ENCODE measurements around the gene NOS1AP.
A peak's percentile ranks its signal among the peaks of the same experiment; 100 is the strongest.
"Not testable (repeated sequence)": the region's sequence is repeated elsewhere in the genome, so short reads cannot be mapped to it uniquely, and the experiment has no call there.

The NOS1AP gene

DNA sequence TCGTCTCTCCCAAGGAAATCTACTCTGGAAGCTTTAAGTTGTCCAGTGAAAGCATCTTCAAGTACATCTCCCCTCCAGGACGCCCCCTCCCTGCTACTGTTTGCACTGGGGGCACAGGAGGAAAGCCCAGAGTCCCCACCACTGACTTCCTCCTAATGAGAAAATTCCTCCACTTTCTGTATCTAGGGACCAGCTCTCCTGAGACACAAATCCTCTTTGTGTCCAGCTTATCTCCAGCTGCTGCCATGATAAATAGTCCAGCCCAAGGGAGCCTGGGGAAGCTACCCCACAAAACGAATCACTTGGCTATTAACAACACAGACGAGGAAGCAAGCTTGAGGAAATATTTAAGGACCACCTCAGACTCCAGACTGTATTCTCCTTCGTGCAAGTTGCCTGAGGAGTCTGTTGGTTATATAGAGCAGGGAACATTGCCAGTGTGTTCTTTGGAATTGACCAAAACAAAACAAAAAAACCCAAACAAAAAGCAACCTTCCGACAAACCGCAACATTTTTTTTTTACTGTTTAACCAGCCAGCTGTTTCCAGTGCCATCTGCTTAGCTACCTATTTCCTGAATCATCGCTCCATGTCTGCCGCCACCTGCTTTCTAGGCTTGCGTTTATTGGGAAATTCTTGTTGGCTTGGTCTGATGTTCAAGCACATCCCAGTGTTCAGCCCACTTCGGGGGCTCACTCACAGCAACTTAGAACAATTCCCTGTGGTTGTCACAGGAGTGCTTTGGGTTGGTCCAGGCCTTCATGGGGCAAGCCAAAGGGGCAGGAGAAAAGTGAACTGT lies 319.7 kb downstream of the NOS1AP start:
- no peak for DNase-seq

DNA sequence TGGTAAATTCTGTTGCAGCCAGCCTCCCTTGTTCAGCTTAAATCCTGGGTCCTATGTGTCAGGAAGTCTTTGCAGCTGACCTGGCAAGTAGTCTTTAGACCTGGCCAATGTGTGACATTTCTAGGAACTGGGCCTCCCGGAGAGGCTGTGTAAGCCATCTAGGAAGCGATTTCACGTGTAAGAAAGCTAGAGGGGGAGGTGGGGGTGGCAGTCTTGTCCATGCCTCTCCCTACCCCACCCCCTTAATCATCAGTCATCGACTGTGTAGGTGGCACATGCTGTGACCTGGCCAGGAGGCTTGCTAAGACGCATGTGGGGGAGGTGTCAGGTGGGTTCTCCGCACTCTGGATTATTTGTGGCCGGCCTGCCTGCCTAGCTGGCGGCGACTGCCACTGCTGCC lies 320.5 kb downstream of the NOS1AP start:
- no peak for DNase-seq

DNA sequence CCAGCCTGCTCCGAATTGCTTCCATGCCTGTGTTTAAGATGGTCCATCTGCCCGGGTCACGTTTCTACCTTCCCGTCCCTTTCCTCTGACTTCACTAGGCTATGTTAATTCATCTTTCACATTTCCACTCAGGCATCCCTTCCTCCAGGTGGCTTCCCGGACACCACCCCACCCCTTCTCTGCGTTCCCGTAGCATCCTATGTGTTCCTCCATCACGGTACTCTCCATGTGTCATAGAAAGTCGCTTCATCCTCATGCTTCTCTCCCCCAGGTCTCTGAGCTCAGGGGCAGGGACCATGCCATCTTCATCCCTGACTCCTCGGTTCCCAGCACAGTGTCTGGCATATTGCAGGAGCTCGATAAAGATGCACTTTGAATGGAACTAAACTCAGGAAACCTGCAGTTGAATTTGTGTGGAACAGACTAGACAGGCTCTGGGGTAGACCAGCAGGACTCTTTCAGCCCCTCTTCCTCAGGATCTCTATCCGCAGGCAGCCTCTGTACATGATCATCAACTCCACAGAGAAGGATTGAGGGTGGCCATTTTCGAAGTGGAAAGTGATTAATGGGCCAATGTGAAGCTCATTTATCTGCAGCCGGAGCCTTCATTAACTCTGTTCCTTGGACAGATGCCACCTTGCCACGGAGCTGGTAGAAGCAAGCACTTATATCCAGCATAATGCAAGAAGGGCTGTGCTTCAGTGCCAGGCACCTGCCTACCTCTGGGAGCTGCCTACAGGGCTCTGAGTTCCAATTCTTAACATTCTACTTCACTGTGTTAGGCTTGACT lies 321.1 kb downstream of the NOS1AP start:
- no peak for DNase-seq

DNA sequence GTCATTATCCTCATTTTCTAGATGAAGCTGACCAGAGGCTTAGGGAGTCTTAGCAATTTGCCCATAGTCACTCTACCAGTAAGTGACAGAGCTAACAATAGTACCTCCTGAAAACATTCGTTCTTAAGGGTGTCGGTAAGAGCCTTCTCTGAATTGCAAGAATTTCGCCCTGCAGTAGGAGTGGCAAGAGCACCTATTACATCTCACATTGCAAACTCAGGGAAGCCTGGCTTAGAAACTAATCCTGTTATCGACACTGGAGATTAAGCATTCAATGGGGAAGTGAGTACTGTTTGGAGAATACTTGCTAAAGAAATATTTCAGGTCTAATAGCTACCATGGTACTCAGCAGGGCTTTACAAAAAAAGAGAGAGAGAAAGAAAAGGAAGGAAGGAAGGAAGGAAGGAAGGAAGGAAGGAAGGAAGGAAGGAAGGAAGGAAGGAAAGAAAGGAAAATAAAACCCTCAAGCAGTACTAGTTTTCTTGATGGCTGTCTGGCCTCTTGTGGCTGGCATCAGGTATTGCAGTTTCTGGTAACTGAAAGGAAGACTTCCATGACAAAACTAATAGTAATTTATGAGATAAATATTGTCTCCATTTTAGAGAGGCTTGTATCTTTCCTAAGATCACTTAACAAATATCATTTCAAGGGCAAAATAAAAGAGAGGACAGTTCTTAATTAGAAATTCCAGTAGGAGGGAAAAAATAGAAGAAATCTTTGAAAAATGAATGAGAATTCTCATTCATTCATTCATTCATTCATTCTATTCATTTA lies 322.5 kb downstream of the NOS1AP start:
- peak; percentile 24 for DNase-seq

DNA sequence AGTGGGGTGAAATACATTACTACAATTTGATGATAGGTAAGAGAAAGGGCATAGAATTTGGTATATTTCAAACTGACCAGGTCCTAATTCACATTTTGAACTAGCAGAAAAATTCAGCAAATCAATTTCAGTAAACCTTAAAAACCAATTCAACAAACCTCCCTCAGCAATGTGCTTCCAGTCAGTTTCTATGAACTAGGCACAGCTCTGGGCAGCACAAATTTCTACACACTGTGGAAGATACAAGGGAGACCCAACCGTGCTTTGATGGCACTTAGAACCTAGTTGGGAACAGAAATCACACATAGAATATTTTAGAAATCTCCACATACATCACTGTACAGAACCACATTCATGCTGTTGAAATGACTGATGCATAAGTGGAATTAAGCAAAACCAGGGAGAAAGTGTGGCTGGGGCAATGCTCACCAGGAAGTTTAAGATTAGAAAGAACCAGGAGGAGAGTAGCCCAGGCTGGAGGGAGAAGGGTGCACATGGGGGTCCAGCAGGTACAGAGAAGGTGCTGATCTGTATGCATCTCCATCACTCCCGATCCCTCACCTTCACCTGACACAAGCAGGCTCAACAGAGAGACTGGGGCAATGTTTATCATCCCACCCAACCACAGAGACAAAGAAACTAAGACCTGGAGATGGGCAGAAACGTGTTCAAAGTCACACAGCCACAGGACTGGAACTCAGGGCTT lies 326.9 kb downstream of the NOS1AP start:
- DNase-seq, result no peak

DNA sequence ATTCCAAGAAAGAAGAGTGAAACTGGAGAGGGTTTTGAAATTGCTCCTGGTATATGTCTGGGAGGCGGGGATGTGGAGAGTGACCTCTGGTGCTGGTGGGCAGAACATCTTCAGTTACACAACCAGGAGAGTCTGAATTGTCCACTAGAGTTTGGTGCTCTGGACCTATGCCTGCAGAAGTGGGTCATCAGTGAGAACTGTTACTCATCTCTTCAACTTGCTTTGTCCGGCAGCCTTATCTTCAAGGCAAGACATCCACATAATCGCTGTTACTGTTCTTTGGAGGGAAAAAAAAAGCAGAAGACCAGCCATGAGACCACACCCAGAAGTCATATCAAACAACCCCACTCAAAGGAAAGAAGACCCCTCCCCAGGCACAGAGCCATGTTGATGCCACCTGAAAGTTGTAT lies 327.6 kb downstream of the NOS1AP start:
- DNase-seq, result no peak

DNA sequence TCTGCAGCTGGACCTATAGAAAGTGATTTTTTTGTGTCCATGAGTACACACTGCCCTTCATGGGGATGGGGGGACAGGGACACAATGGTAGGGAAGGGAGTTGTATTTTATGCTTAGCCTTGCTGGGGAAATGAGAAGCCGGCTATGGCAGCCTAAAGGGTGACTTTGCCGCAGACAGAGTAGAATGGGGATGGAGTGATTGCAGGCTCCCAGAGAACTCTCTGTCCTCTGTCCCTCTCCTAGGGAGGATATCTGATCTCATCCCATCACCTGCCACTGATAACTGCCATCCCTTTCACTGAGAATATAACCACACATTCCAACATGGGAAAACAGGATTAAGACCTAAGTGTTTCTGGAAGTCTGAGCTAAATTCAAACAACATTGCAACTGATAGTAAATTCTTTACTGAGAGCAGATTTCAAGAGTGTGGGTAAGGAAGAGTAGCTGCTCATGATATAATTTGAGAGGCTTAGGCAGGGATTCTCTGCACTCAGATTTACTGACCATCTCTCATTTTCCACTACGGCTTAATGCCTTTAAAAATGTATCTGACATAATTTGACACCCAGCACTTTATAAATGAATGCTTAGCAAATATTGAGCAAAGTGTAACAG lies 328.6 kb downstream of the NOS1AP start:
- DNase-seq, result no peak

DNA sequence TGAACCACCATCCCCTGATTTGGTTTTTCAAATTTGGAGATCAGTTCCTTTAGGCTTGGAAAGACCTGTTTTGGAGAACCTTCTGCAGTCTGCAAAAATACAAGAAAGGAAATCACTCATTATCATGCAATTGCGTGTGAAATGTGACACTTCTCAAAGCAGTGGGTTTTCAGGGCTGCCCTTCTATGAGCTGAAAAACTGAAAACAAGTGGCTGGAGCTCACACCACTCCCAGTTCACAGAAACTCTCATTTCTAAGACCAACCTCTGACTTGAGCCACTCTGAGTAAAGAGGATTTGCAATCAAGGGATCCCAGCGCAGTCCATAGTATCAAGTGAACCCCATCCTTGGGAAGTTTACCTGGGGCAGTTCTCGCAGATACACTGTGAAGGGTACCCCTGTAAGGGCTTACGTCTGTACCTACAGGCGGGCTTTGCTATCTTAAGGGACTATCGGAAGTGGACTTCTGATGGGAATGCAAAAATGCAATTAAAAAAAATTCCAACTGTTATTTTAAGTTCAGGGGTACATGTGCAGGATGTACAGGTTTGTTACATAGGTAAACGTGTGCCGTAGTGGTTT lies 329.6 kb downstream of the NOS1AP start:
- no peak for DNase-seq

DNA sequence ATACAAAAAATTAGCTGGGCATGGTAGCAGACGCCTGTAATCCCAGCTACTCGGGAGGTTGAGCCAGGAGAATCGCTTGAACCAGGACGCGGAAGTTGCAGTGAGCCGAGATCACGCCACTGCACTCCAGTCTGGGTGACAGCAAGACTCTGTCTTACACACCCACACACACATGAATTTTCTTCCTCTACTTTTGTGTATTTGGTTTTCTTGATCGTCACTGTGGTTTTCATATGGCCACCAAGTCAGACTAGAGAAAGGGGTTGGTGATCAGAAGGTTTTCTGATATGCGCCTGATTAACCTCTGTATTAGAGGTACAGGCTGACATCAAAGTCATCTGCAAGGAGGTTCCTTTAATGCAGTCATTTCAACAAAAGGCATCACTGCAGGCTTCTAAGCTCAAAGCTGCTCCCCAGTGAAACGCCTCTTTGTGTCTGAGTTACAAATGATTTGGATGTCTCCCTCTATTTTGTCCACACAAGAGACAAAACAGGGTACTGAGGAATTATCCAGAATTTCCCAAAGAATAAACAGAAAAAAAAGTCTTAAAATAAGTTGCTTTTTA lies 331.4 kb downstream of the NOS1AP start:
- no peak for DNase-seq

DNA sequence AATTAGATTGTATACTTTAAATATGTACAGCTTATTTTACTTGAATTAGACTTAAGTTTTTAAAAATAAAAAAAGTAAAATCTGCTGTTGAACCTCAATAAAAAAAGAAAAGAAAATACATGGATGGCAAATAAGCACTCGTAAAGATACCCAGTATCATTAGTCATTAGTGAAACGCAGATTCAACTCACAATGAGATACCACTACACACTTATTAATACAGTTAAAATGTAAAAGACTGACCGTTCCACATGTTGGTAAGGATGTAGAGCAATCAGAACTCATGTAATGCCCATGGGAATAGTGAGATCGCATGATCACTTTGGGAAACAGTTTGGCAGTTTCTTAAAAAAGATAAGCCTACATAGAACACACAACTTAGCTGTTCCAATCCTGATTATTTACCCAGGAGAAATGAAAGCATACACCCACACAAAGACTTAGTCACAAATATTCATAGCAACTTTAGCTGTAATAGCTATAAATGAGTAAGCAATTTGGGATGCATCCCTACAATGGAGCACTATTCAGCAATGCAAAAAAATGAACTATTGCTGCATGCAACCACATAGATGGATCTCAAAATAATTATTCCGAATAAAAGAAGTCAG lies 335.2 kb downstream of the NOS1AP start:
- DNase-seq, result no peak

DNA sequence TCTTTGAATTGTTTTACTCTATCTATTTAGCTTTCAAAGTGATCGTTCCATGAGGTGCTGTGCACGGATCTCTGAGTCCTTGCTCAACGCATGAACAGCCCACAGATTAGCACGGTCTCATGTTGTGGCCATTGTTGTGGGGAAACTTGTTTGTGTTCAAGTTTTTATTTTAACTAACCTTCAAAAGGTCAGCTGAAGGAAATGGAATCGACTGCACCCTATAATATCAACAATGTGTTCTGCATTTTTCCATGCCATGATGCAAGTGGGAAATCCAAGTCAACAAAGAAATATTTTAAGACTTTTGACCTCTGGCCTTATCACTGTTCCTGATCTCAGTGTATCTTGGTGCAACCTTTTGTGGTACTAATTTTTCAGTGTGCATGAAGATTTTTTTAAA lies 336.3 kb downstream of the NOS1AP start:
- no peak for DNase-seq

DNA sequence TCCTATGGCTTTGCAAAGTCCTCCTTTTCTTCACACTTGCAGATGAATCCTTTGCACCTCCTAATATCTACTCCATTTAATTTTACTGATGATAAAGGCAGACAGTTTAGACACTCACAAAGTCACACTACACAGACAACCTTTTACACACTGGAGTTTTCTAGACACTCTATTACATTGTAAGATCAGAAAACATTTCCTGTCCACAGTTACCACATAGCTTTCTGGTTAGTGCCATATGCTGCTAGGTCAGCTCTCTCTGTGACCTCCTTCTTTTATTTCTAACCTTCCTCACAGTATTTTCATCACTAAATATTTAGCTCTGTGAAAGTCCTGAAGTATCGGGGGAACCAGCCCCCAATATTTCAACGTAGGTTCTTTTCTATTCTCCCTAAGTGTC lies 337.3 kb downstream of the NOS1AP start:
- no peak for DNase-seq

DNA sequence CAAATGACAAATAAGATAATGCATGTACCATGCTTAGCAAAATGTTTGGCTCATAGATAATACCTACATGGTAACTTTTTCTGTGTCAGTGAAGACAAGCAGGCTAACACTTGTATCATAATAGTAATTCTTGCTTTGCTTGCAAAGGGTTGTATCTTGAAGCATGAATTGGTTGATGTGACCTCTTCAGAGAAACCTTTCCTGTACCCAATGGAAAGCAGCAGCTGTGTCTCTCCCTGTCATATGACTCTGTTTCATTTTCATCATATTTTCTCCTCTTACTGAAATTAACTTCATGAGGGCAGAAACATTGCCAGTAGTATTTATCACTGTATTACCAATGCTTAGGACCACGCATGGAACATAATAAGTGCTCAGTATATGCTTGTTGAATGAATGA lies 338.0 kb downstream of the NOS1AP start:
- no peak for DNase-seq

DNA sequence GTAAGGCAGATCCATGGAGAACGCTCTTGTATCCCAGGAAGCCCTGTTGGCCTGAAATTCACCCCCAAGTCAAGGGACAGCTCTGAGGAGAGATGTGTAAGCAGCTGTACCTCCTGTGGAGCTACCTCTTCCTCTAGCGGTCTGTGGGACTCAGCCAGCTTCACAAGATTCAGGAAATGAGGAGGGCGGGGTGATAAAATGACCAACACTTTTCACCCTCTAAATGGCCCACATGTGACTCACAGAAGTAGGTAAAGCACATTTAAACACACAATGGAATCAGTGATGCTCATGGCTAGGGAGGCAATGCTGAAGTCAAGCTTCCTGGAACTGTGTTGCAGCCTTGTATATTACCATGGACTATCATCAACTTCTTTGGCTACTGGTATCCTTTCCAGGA lies 342.5 kb downstream of the NOS1AP start, which contains the start of gene SH2D1B:
TSS of gene SH2D1B (minus strand) at position 135 of the 400 bp plus-strand sequence. CDS start at position 15, 120 bp downstream.
- DNase-seq, result no peak

DNA sequence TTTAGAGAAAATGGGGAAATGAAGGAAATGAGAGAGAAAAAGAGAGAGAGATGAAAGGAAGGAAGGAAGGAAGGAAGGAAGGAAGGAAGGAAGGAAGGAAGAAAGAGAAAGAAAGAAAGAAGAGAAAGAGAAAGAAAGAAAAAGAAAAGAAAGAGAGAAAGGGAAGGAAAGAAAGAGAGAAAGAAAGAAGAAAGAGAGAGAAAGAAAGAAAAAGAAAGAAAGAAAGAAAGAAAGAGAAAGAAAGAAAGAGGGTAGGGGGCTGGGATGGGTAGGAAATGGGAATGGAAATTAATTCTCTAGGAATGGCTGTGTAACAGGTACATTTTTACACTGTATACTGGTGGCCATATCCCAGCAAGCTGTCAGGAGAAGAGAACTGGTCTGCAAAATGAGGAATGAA lies 346.7 kb downstream of the NOS1AP start:
- DNase-seq, result no peak

DNA sequence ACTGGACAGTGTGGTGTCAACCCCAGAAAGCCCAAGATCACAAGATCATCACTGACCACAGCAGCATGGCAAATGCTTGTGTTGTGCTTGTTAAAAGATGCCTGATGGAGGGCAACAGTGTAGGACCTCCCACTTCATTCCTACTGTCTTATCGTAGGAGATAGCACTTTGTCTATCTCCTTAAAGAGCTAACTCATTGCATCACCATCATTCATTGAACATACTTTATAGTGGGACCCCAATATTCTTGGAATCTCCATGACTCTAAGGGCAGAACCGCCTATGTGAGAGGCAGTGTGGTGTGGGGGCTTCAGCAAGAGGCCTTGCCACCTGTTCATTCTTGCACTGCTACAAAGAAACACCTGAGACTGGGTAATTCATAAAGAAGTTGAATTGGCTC lies 347.4 kb downstream of the NOS1AP start:
- DNase-seq, result no peak

DNA sequence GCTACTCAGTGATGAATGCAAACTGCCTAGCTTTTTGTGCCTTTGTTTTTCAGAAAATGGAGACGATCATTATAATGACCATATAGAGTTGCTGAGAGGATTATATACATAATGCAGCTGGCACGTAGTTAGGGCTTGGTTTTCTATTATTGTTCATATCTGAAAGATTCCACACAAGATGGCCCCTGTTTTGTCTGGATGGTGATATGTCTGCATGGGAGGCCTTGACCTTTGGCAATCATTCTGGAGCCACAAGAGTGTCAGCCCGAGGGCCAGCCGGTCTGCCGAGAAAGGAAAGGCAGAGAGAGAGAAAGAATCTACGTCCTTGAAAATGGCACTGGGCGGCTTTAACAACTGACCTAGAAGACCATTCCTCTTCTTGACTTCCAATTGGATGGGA lies 348.2 kb downstream of the NOS1AP start:
- no peak for DNase-seq

DNA sequence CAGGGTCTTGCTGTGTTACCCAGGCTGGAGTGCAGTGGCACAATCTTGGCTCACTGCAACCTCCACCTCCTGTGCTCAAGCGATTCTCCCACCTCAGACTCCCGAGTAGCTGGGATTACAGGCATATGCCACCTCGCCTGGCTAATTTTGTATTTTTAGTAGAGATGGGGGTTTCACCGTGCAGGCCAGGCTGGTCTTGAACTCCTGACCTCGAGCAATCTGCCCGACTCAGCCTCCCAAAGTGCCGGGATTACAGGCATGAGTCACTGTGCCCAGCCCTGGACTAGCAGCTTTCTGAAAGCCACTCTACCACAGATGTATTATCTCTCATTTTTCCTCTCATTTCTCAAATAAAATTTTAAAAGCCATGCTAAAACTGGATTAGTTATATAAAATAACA lies 349.1 kb downstream of the NOS1AP start:
- not testable (repeated sequence) for DNase-seq

DNA sequence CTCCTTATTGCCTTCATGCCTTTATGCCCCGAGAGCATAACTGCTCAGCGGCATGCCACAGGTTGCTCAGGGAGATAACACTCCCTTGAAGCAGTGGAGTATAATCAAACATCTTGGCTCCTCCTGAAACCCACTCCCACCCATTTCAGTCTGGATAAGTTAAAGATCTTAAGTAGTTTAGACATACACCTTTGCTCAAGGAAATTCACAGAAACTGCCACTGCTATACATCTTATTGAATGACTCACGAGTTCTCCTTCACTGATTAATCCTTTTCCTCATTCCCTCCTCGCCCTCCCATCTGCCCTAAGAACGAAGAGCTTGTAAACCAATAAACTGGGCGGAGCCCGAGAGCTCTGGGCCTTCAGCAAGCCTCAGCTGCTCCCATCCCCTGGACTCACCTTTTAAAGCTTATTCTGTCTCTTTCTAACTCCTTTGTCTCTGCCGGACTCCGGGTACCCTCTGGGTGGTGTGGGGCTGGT lies 350.0 kb downstream of the NOS1AP start:
- not testable (repeated sequence) for DNase-seq
